T1000 (cell line): ENCODE results near the gene KCNMA1.
"Not testable (repeated sequence)": the region's sequence is repeated elsewhere in the genome, so short reads cannot be mapped to it uniquely, and the experiment has no call there.

Experiments used
- DNase-seq: peaks from one replicate; lab custom pipeline; 2025; ENCODE audit warnings: mixed read lengths; lab: John Stamatoyannopoulos, UW

The KCNMA1 gene

GRCh38 chr10:77637532-77638320 lies at the start of gene KCNMA1:
Gene KCNMA1 (minus strand): TSS chr10:77637808.
- peak; percentile 57 for DNase-seq

GRCh38 chr10:77686650-77687417 lies 49.2 kb upstream of the KCNMA1 start:
- DNase-seq = no peak

- no peak for DNase-seq
Measured at GRCh38 chr10:77686096-77686495, 48.5 kb upstream of the KCNMA1 start.

GRCh38 chr10:77685432-77685831 lies 47.8 kb upstream of the KCNMA1 start:
- no peak for DNase-seq

GRCh38 chr10:77683088-77683432 lies 45.5 kb upstream of the KCNMA1 start:
- not testable (repeated sequence) for DNase-seq

- no peak for DNase-seq
Measured at GRCh38 chr10:77682393-77683087, 44.9 kb upstream of the KCNMA1 start.

- DNase-seq = no peak
Measured at GRCh38 chr10:77681839-77682238, 44.2 kb upstream of the KCNMA1 start.

GRCh38 chr10:77680811-77681210 lies 43.2 kb upstream of the KCNMA1 start:
- no peak for DNase-seq

- DNase-seq = no peak
Measured at GRCh38 chr10:77680065-77680464, 42.5 kb upstream of the KCNMA1 start.

- DNase-seq = no peak
Measured at GRCh38 chr10:77679217-77679616, 41.6 kb upstream of the KCNMA1 start.

GRCh38 chr10:77678146-77678545 lies 40.5 kb upstream of the KCNMA1 start:
- no peak for DNase-seq

GRCh38 chr10:77675347-77675746 lies 37.7 kb upstream of the KCNMA1 start:
- DNase-seq = no peak

GRCh38 chr10:77673515-77674140 lies 36.0 kb upstream of the KCNMA1 start:
- no peak for DNase-seq

- DNase-seq = no peak
Measured at GRCh38 chr10:77673101-77673500, 35.5 kb upstream of the KCNMA1 start.

- DNase-seq = no peak
Measured at GRCh38 chr10:77671594-77672252, 34.1 kb upstream of the KCNMA1 start.

- DNase-seq = no peak
Measured at GRCh38 chr10:77670817-77671443, 33.3 kb upstream of the KCNMA1 start.

GRCh38 chr10:77669892-77670291 lies 32.3 kb upstream of the KCNMA1 start:
- DNase-seq = no peak

- no peak for DNase-seq
Measured at GRCh38 chr10:77667426-77668324, 30.1 kb upstream of the KCNMA1 start.

GRCh38 chr10:77666821-77667220 lies 29.2 kb upstream of the KCNMA1 start:
- peak; percentile 21 for DNase-seq

- no peak for DNase-seq
Measured at GRCh38 chr10:77664696-77665095, 27.1 kb upstream of the KCNMA1 start.
